ENCODE measurements around the gene AIG1. TPM values are rescaled to one million over a fixed set of nuclear protein-coding genes. Genes with fewer than 3 reads are reported as not detected.

The AIG1 gene
- polyA plus RNA-seq, 1 of the 3 experiments (the other 2 are of a cell fraction), result 36.8 TPM

DNA sequence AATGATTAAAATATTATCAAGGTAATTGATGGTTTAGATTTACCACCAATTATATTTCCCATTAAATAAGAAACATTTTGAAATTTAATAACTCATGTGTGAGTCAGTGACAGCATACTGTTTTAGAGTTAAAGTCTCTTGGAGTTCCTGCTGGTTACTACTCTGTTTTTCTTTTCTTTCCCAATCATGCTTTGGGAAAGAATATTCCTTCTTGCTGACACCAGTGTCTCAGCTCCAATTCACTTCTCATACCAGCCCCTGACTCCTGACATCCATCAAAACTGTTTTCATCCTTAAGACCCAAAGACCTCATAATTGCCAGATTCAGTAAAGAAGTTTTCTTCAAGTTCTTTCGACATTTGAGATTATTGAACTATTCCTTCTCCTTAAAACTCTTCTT lies 50.3 kb downstream of the AIG1 start:
- Histone ChIP-seq H3K4me1 (ENCODE audit: control insufficient read depth in 1 of 2, insufficient read depth in 2 of 2, low read depth in 1 of 2, low read length in 1 of 2) (no peaks in the 10 kb centered on the region; a peak in 1 of 4 replicates), H3K4me3 (ENCODE audit: low read depth in 2 of 2, low read length in 1 of 2) (no peak overlapping the region), H3K9ac (no peak overlapping the region), H3K36me3 (replicated peaks in 1 of 2; ENCODE audit: control insufficient read depth in 1 of 2, insufficient read depth in 2 of 2, low read length in 1 of 2) (no peaks in the 10 kb centered on the region), H3K79me2 (ENCODE audit: insufficient read depth) (no peaks in the 10 kb centered on the region), H2AFZ (ENCODE audit: low read depth) (no peak overlapping the region), H4K20me1 (ENCODE audit: insufficient read depth) (no peaks in the 10 kb centered on the region), H3K9me2 (no peaks in the 10 kb centered on the region), H3K27me3 (ENCODE audit: insufficient read depth) (no peaks in the 10 kb centered on the region), H3F3A (replicated peaks; ENCODE audit: insufficient read depth) (no peaks in the 10 kb centered on the region), H3K9me3 (no peaks in the 10 kb centered on the region), H3K4me2 (no peak overlapping the region), H3K27ac (ENCODE audit: low read depth in 2 of 2, low read length in 1 of 2) (no peak overlapping the region)
- ChIA-PET CTCF (no interaction called here), POLR2A (no interaction called here)
- no peak for DNase-seq
- no peak for TF ChIP-seq SMC3 (IDR thresholded peaks at IDR 0.05; ENCODE audit: low read depth, low read length)
- no peak for TF ChIP-seq SIN3A (IDR thresholded peaks at IDR 0.05; ENCODE audit: borderline replicate concordance, low read depth, low read length)
- no peak for TF ChIP-seq EZH2phosphoT487 (IDR thresholded peaks at IDR 0.05; ENCODE audit: borderline replicate concordance, low read depth)
- no peak for TF ChIP-seq NRF1 (IDR thresholded peaks at IDR 0.05; ENCODE audit: low read depth, low read length)
- no peak for TF ChIP-seq ELF1 (IDR thresholded peaks at IDR 0.05)
- TF ChIP-seq FOXM1 (IDR thresholded peaks at IDR 0.05; ENCODE audit: low read depth), result no peak
- TF ChIP-seq, protein P1, sequence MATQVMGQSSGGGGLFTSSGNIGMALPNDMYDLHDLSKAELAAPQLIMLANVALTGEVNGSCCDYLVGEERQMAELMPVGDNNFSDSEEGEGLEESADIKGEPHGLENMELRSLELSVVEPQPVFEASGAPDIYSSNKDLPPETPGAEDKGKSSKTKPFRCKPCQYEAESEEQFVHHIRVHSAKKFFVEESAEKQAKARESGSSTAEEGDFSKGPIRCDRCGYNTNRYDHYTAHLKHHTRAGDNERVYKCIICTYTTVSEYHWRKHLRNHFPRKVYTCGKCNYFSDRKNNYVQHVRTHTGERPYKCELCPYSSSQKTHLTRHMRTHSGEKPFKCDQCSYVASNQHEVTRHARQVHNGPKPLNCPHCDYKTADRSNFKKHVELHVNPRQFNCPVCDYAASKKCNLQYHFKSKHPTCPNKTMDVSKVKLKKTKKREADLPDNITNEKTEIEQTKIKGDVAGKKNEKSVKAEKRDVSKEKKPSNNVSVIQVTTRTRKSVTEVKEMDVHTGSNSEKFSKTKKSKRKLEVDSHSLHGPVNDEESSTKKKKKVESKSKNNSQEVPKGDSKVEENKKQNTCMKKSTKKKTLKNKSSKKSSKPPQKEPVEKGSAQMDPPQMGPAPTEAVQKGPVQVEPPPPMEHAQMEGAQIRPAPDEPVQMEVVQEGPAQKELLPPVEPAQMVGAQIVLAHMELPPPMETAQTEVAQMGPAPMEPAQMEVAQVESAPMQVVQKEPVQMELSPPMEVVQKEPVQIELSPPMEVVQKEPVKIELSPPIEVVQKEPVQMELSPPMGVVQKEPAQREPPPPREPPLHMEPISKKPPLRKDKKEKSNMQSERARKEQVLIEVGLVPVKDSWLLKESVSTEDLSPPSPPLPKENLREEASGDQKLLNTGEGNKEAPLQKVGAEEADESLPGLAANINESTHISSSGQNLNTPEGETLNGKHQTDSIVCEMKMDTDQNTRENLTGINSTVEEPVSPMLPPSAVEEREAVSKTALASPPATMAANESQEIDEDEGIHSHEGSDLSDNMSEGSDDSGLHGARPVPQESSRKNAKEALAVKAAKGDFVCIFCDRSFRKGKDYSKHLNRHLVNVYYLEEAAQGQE (IDR thresholded peaks at IDR 0.05; ENCODE audit: low read depth, low read length), result no peak
- no peak for TF ChIP-seq EP300 (IDR thresholded peaks at IDR 0.05; ENCODE audit: borderline replicate concordance in 1 of 2, low read depth in 1 of 2, low read length in 1 of 2)
- TF ChIP-seq TAF1 (IDR thresholded peaks at IDR 0.05; ENCODE audit: borderline replicate concordance, low read depth, low read length), result no peak
- WGBS (ENCODE audit: low lambda C conversion rate), result 92% methylated on average over 1 of the region's 1 CpG

GRCh38 chr6:143111443-143111842 lies 50.8 kb downstream of the AIG1 start:
- CTCF ChIA-PET, result no interaction called here
- WGBS (ENCODE audit: low lambda C conversion rate), result 75% methylated on average over 4 of the region's 4 CpGs

More at GRCh38 chr6:143111443-143111842, 50.8 kb downstream of the AIG1 start:
- DNase-seq, result no peak
- Histone ChIP-seq H3K27me3 (ENCODE audit: insufficient read depth) (no peaks in the 10 kb centered on the region), H2AFZ (ENCODE audit: low read depth) (no peak overlapping the region), H3K27ac (ENCODE audit: low read depth in 2 of 2, low read length in 1 of 2) (no peak overlapping the region), H3K9me2 (no peaks in the 10 kb centered on the region), H4K20me1 (ENCODE audit: insufficient read depth) (no peaks in the 10 kb centered on the region), H3K79me2 (ENCODE audit: insufficient read depth) (no peaks in the 10 kb centered on the region), H3K9me3 (no peaks in the 10 kb centered on the region), H3K4me1 (ENCODE audit: control insufficient read depth in 1 of 2, insufficient read depth in 2 of 2, low read depth in 1 of 2, low read length in 1 of 2) (no peaks in the 10 kb centered on the region; a peak in 1 of 4 replicates), H3K9ac (no peak overlapping the region), H3K36me3 (replicated peaks in 1 of 2; ENCODE audit: control insufficient read depth in 1 of 2, insufficient read depth in 2 of 2, low read length in 1 of 2) (no peaks in the 10 kb centered on the region), H3K4me3 (ENCODE audit: low read depth in 2 of 2, low read length in 1 of 2) (no peak overlapping the region), H3K4me2 (no peak overlapping the region), H3F3A (replicated peaks; ENCODE audit: insufficient read depth) (no peaks in the 10 kb centered on the region)
- TF ChIP-seq GATA2 (CRISPR knock-in tag; IDR thresholded peaks at IDR 0.05) (no peak), FOXM1 (IDR thresholded peaks at IDR 0.05; ENCODE audit: low read depth) (no peak), SIN3A (IDR thresholded peaks at IDR 0.05; ENCODE audit: borderline replicate concordance, low read depth, low read length) (no peak), NFIC (IDR thresholded peaks at IDR 0.05; ENCODE audit: borderline replicate concordance) (no peak), TAF1 (IDR thresholded peaks at IDR 0.05; ENCODE audit: borderline replicate concordance, low read depth, low read length) (no peak), RCOR1 (IDR thresholded peaks at IDR 0.05; ENCODE audit: low read length) (no peak), MEF2A (IDR thresholded peaks at IDR 0.05; ENCODE audit: borderline replicate concordance, low read depth) (no peak), YY1 (IDR thresholded peaks at IDR 0.05; ENCODE audit: low read depth) (no peak), EP300 (IDR thresholded peaks at IDR 0.05; ENCODE audit: borderline replicate concordance in 1 of 2, low read depth in 1 of 2, low read length in 1 of 2) (no peak)
- TF ChIP-seq, protein P2, sequence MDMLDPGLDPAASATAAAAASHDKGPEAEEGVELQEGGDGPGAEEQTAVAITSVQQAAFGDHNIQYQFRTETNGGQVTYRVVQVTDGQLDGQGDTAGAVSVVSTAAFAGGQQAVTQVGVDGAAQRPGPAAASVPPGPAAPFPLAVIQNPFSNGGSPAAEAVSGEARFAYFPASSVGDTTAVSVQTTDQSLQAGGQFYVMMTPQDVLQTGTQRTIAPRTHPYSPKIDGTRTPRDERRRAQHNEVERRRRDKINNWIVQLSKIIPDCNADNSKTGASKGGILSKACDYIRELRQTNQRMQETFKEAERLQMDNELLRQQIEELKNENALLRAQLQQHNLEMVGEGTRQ (IDR thresholded peaks at IDR 0.05; ENCODE audit: borderline replicate concordance, low read depth, low read length), result no peak
- TF ChIP-seq, protein P3, sequence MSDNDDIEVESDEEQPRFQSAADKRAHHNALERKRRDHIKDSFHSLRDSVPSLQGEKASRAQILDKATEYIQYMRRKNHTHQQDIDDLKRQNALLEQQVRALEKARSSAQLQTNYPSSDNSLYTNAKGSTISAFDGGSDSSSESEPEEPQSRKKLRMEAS (IDR thresholded peaks at IDR 0.05; ENCODE audit: low read depth), result no peak
- POLR2A ChIA-PET, result no interaction called here
